SU-DHL-6 (cell line): Measurements from ENCODE around the gene RETREG1.

Experiments used
- H2AFZ ChIP-seq: fragments of 200-600 bp; sonication (generic); 2 replicates; pipeline ENCODE4 v1.6.1; 2014; ENCODE audit warnings: low read depth, mild to moderate bottlenecking, moderate library complexity, mixed read lengths, antibody characterized with exemption, low read length; ENCODE audit not compliant: severe bottlenecking
- H3F3A ChIP-seq: fragments of 200-600 bp; shearing (Covaris generic); 2 replicates; pipeline ENCODE4 v1.6.0; 2016; ENCODE audit warnings: antibody characterized with exemption, mild to moderate bottlenecking; ENCODE audit not compliant: insufficient read depth
- H3K27ac ChIP-seq: fragments of 200-600 bp; sonication (generic); 2 replicates; pipeline ENCODE4 v1.5.1; 2016; ENCODE audit warnings: low read depth, mild to moderate bottlenecking, low read length, moderate library complexity, mixed read lengths
- H3K27me3 ChIP-seq: fragments of 200-600 bp; sonication (generic), shearing (Covaris generic); 2 replicates; pipeline ENCODE4 v1.6.0; 2014; ENCODE audit warnings: mild to moderate bottlenecking, low read length
- H3K36me3 ChIP-seq: fragments of 200-600 bp; sonication (generic); 2 replicates; pipeline ENCODE4 v1.6.1; 2014; ENCODE audit warnings: mild to moderate bottlenecking, low read length, mixed read lengths
- H3K4me2 ChIP-seq: fragments of 300-600, 200-600 bp; shearing (Covaris generic), sonication (generic); 2 replicates; pipeline ENCODE4 v1.6.0; 2014; ENCODE audit warnings: low read length, low read depth, mild to moderate bottlenecking; ENCODE audit not compliant: poor library complexity, severe bottlenecking
- H3K4me3 ChIP-seq: fragments of 200-600 bp; sonication (generic); 2 replicates; pipeline ENCODE4 v1.5.1; 2014; ENCODE audit warnings: antibody characterized with exemption, low read length, mild to moderate bottlenecking, mixed read lengths; ENCODE audit not compliant: insufficient read depth, poor library complexity, severe bottlenecking
- H3K79me2 ChIP-seq: fragments of 200-600 bp; sonication (generic); 2 replicates; pipeline ENCODE4 v1.6.1; 2014; ENCODE audit warnings: mild to moderate bottlenecking, low read length, moderate library complexity; ENCODE audit not compliant: insufficient read depth
- H3K9ac ChIP-seq: fragments of 200-600 bp; sonication (generic); 2 replicates; pipeline ENCODE4 v1.7.0; 2014; ENCODE audit warnings: mild to moderate bottlenecking, low read length
- H3K9me2 ChIP-seq: fragments of 200-600 bp; sonication (generic); replicated peaks from 2 replicates; pipeline ENCODE4 v1.6.1; 2014; ENCODE audit warnings: low read length; ENCODE audit not compliant: insufficient read depth
- H3K9me3 ChIP-seq: fragments of 200-600 bp; sonication (generic); 2 replicates; pipeline ENCODE4 v1.6.1; 2014; ENCODE audit warnings: low read length, mixed read lengths; ENCODE audit not compliant: insufficient read depth
- H4K20me1 ChIP-seq: fragments of 200-600 bp; sonication (generic); 2 replicates; pipeline ENCODE4 v1.6.1; 2014; ENCODE audit warnings: low read depth, mild to moderate bottlenecking, antibody characterized with exemption, low read length, moderate library complexity, mixed read lengths
- EZH2phosphoT487 ChIP-seq: fragments of 200-600 bp; sonication (generic), shearing (Covaris generic); conservative IDR thresholded peaks from 2 replicates; pipeline ENCODE4 v1.6.1; 2018; ENCODE audit warnings: mild to moderate bottlenecking, antibody characterized with exemption, low read length, moderate library complexity, mixed read lengths
- TF ChIP-seq, protein P1 (sequence below): fragments of 200-600 bp; sonication (generic); IDR thresholded peaks from one replicate; pipeline ENCODE4 v1.5.1; 2017; ENCODE audit warnings: antibody characterized with exemption, mild to moderate bottlenecking, low read length, moderate library complexity; ENCODE audit not compliant: insufficient read depth, poor library complexity, severe bottlenecking

Gene RETREG1

DNA sequence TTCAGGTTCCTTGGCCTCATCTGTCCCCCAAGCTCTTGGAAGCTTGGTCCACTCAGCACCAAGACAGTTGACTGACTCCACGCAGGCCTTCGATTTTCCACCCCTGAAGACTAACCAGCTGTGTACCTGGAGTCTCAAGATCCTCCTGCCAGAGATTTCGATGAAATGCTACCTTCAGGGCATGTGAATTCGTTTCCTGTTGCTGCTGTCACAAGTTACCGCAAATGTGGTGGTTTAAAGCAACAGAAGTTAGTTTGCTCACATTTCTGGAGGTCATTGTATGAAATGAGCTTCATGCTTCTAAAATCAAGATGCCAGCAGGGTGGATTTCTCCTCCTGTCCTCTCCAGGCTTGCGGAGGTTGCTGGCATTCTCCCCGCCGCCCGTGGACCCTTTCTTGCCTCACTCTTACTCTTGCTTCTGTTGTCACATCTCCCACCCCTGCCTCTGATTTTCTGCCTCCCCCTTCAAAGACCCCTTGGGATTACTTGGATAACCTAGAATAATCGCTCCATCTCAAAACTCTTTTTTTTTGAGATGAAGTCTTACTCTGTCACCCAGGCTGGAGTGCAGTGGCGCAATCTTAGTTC, 27.6 kb upstream of the RETREG1 start:
- no peak overlapping the region for H3K27ac ChIP-seq
- no peak overlapping the region for H3K4me2 ChIP-seq
- no peak overlapping the region for H3K9ac ChIP-seq
- H3K27me3 ChIP-seq = no peaks in the 10 kb centered on the region
- H3K36me3 ChIP-seq = no peaks in the 10 kb centered on the region
- TF ChIP-seq EZH2phosphoT487 = no peak
- TF ChIP-seq, protein P1, sequence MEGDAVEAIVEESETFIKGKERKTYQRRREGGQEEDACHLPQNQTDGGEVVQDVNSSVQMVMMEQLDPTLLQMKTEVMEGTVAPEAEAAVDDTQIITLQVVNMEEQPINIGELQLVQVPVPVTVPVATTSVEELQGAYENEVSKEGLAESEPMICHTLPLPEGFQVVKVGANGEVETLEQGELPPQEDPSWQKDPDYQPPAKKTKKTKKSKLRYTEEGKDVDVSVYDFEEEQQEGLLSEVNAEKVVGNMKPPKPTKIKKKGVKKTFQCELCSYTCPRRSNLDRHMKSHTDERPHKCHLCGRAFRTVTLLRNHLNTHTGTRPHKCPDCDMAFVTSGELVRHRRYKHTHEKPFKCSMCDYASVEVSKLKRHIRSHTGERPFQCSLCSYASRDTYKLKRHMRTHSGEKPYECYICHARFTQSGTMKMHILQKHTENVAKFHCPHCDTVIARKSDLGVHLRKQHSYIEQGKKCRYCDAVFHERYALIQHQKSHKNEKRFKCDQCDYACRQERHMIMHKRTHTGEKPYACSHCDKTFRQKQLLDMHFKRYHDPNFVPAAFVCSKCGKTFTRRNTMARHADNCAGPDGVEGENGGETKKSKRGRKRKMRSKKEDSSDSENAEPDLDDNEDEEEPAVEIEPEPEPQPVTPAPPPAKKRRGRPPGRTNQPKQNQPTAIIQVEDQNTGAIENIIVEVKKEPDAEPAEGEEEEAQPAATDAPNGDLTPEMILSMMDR = no peak
- H2AFZ ChIP-seq = no peak overlapping the region
- H3F3A ChIP-seq = no peaks in the 10 kb centered on the region
- H3K4me3 ChIP-seq = no peak overlapping the region
- H3K79me2 ChIP-seq = no peaks in the 10 kb centered on the region
- H4K20me1 ChIP-seq = no peaks in the 10 kb centered on the region
- no peaks in the 10 kb centered on the region for H3K9me2 ChIP-seq
- H3K9me3 ChIP-seq = no peaks in the 10 kb centered on the region

- Histone ChIP-seq H3K4me2 (no peak overlapping the region), H3K36me3 (no peaks in the 10 kb centered on the region), H3K9me3 (no peaks in the 10 kb centered on the region)
Measured at GRCh38 chr5:16642867-16643266, 26.1 kb upstream of the RETREG1 start.

DNA sequence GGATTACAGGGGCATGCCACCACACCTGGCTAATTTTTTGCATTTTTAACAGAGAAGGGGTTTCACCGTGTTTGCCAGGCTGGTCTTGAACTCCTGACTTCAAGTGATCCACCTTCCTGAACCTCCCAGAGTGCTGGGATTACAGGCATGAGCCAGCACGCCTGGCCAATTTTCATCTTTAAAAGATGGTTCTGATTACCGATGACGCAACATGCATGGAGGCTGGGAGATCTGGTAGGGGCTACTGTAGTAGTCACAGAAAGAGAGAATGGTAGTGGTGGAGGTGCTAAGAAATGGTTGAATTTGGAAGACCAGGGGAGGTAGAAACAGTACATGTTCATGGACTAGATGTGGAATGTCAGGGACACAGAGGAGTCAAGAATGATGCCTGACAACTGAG, 22.4 kb upstream of the RETREG1 start:
- no peak overlapping the region for H3K4me2 ChIP-seq
- no peak overlapping the region for H3K27ac ChIP-seq
- TF ChIP-seq, protein P1 = no peak
- no peaks in the 10 kb centered on the region for H3K9me3 ChIP-seq
- H3K9ac ChIP-seq = no peak overlapping the region
- no peaks in the 10 kb centered on the region for H3F3A ChIP-seq
- H3K4me3 ChIP-seq = no peak overlapping the region
- no peak overlapping the region for H2AFZ ChIP-seq
- H4K20me1 ChIP-seq = no peaks in the 10 kb centered on the region
- no peaks in the 10 kb centered on the region for H3K36me3 ChIP-seq
- H3K79me2 ChIP-seq = no peaks in the 10 kb centered on the region
- no peaks in the 10 kb centered on the region for H3K9me2 ChIP-seq
- H3K27me3 ChIP-seq = no peaks in the 10 kb centered on the region

More at GRCh38 chr5:16642867-16643266, 26.1 kb upstream of the RETREG1 start:
- H3K27ac ChIP-seq = no peak overlapping the region
- H2AFZ ChIP-seq = no peak overlapping the region
- no peak overlapping the region for H3K4me3 ChIP-seq
- no peaks in the 10 kb centered on the region for H3F3A ChIP-seq
- no peaks in the 10 kb centered on the region for H4K20me1 ChIP-seq
- no peaks in the 10 kb centered on the region for H3K79me2 ChIP-seq
- no peak overlapping the region for H3K9ac ChIP-seq
- no peaks in the 10 kb centered on the region for H3K9me2 ChIP-seq
- TF ChIP-seq, protein P1 = no peak
- H3K27me3 ChIP-seq = no peaks in the 10 kb centered on the region
